Activated B cell treated with CpG ODN at 0.5 μM for 24 hours (primary cell): ENCODE measurements around the gene CGB8. TPM values are rescaled to one million over a fixed set of nuclear protein-coding genes. Genes with fewer than 3 reads are reported as not detected.

Source experiments
- ATAC-seq: fragments of 200-7000 bp; cut with Tn5 transposase; one replicate; pipeline ENCODE4 v1.10.0; 2021; ENCODE audit warnings: low read depth, mild to moderate bottlenecking, moderate library complexity
- CTCF ChIA-PET: fragments of 350-600 bp; sonication (Branson Sonifier 250); formaldehyde crosslinking; loops from one replicate; lab custom pipeline; 2021; ENCODE audit warnings: antibody characterized with exemption; lab: Charles Lee
- POLR2A ChIA-PET: fragments of 350-600 bp; sonication (Branson Sonifier 250); formaldehyde crosslinking; loops from one replicate; lab custom pipeline; 2021; ENCODE audit warnings: antibody characterized with exemption; lab: Charles Lee
- DNase-seq: peaks from one replicate; pipeline ENCODE4 v3.0.0; 2022
- H3K27ac Mint-ChIP-seq: one replicate; pipeline ENCODE4 v1.8.0; 2020; ENCODE audit warnings: mixed read lengths
- H3K27me3 Mint-ChIP-seq: one replicate; pipeline ENCODE4 v1.8.0; 2021; ENCODE audit warnings: mixed read lengths
- H3K36me3 Mint-ChIP-seq: one replicate; pipeline ENCODE4 v1.8.0; 2021; ENCODE audit warnings: low read depth, mixed read lengths
- H3K4me1 Mint-ChIP-seq: one replicate; pipeline ENCODE4 v1.8.0; 2021; ENCODE audit warnings: mixed read lengths
- H3K4me3 Mint-ChIP-seq: one replicate; pipeline ENCODE4 v1.8.0; 2020; ENCODE audit warnings: mild to moderate bottlenecking, mixed read lengths
- H3K9me3 Mint-ChIP-seq: one replicate; pipeline ENCODE4 v1.8.0; 2020; ENCODE audit warnings: mixed read lengths
- CTCF ChIP-seq: fragments of 200-600 bp; IDR thresholded peaks from one replicate; pipeline ENCODE4 v1.8.0; 2022; ENCODE audit warnings: antibody characterized with exemption, mild to moderate bottlenecking
- intact Hi-C: fragments of 100-400 bp; cut with micrococcal nuclease; formaldehyde crosslinking; loops from one replicate; pipeline ENCODE4 v1.15.1; 2024
- total RNA-seq: library from RNA; stranded (reverse); gene quantifications from 2 replicates; pipeline ENCODE4 v1.2.3, GENCODE V29; 2022

Gene CGB8
- total RNA-seq, 1 donor from 2014 or later = not detected

- POLR2A ChIA-PET = no interaction called here
- Mint-ChIP-seq H3K36me3 (peaks cover 59% of the 10 kb centered on the region), H3K27me3 (peaks cover 2% of the 10 kb centered on the region), H3K4me3 (no peak overlapping the region), H3K27ac (no peak overlapping the region), H3K9me3 (no peaks in the 10 kb centered on the region), H3K4me1 (peaks cover 14% of the 10 kb centered on the region)
- intact Hi-C loops = no loop called here
- TF ChIP-seq CTCF = no peak
- CTCF ChIA-PET = interaction anchor here (1.6 kb wide), 1 partner anchor 226 kb away, joined by 5 read pairs; no protein-coding TSS in a partner anchor
- no peak for DNase-seq
- no peak for ATAC-seq
Measured at GRCh38 chr19:49014123-49014869, 34.6 kb downstream of the CGB8 start.

- no peak for TF ChIP-seq CTCF
- ChIA-PET POLR2A (interaction anchor here (0.6 kb wide), 1 partner anchor 17 kb away, joined by 6 read pairs; the partner anchor contains the start of gene RUVBL2), CTCF (no interaction called here)
- no peak for DNase-seq
- no peak for ATAC-seq
- Mint-ChIP-seq H3K9me3 (no peaks in the 10 kb centered on the region), H3K27me3 (no peaks in the 10 kb centered on the region), H3K4me1 (no peaks in the 10 kb centered on the region), H3K27ac (no peak overlapping the region), H3K36me3 (peaks cover 74% of the 10 kb centered on the region), H3K4me3 (no peak overlapping the region)
- intact Hi-C loops = no loop called here
Measured at GRCh38 chr19:49011194-49011593, 37.7 kb downstream of the CGB8 start.

- ATAC-seq (no peak), DNase-seq (no peak)
- intact Hi-C loops = no loop called here
- Mint-ChIP-seq H3K4me1 (no peaks in the 10 kb centered on the region), H3K4me3 (no peak overlapping the region), H3K36me3 (peaks cover 75% of the 10 kb centered on the region), H3K27me3 (no peaks in the 10 kb centered on the region), H3K9me3 (no peaks in the 10 kb centered on the region), H3K27ac (no peak overlapping the region)
- POLR2A ChIA-PET = interaction anchor here (0.6 kb wide), 1 partner anchor 17 kb away, joined by 6 read pairs; the partner anchor contains the start of gene RUVBL2
- CTCF ChIA-PET = no interaction called here
- TF ChIP-seq CTCF = no peak
Measured at GRCh38 chr19:49010453-49010852, 38.5 kb downstream of the CGB8 start.

DNA sequence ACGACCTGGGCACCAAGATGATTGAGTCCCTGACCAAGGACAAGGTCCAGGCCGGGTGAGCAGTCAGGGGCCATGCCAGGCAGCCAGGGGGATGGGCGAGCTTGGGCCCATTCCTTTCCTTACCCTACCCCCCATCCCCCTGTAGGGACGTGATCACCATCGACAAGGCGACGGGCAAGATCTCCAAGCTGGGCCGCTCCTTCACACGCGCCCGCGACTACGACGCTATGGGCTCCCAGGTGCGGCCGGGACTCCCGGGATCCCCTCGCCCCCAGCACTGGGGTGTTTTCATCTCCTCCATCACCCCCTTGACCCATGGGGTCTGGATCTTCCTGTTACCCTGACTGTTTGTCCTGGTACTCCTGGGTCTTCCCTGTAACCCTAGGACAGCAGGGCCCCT lies 39.1 kb downstream of the CGB8 start:
- ATAC-seq (no peak), DNase-seq (no peak)
- Mint-ChIP-seq H3K36me3 (peaks cover 74% of the 10 kb centered on the region), H3K9me3 (no peaks in the 10 kb centered on the region), H3K4me3 (no peak overlapping the region), H3K27ac (no peak overlapping the region), H3K4me1 (no peaks in the 10 kb centered on the region), H3K27me3 (no peaks in the 10 kb centered on the region)
- TF ChIP-seq CTCF = no peak
- intact Hi-C loops = no loop called here
- POLR2A ChIA-PET = no interaction called here
- CTCF ChIA-PET = no interaction called here

DNA sequence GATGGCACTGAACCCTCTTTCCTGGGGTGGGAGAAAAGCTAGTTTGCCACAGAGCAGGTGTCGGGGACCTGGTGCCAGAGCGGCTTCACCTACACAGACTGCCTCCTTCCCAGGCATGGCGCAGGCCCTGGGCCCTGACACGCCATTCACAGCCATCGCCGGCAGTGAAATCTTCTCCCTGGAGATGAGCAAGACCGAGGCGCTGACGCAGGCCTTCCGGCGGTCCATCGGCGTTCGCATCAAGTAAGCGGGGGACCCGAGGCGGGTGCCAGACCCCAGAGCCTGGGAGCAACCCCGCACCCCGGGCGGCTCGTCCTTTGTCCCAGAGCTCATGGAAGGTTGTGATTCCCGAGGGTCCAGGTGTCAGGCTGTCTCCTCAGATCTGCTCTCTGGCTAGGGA lies 42.0 kb downstream of the CGB8 start:
- TF ChIP-seq CTCF = no peak
- no peaks in the 10 kb centered on the region for H3K4me1 Mint-ChIP-seq
- no peak overlapping the region for H3K27ac Mint-ChIP-seq
- H3K9me3 Mint-ChIP-seq = no peaks in the 10 kb centered on the region
- no peak for ATAC-seq
- POLR2A ChIA-PET = interaction anchor here (0.9 kb wide), 1 partner anchor 14 kb away, joined by 5 read pairs; the partner anchor contains the start of genes GYS1 and RUVBL2
- no peak for DNase-seq
- H3K4me3 Mint-ChIP-seq = no peak overlapping the region
- H3K27me3 Mint-ChIP-seq = no peaks in the 10 kb centered on the region
- intact Hi-C loops = no loop called here
- CTCF ChIA-PET = no interaction called here
- H3K36me3 Mint-ChIP-seq = peaks cover 72% of the 10 kb centered on the region
